Keratinocyte (primary cell): ENCODE data around the gene TMEM263.

Source experiments
- EZH2 ChIP-seq: IDR thresholded peaks from one replicate; pipeline ENCODE4 v1.6.1; 2012; ENCODE audit warnings: inconsistent platforms, mild to moderate bottlenecking, low read length, moderate library complexity
- TF ChIP-seq, protein P1 (sequence below), 3 experiments: IDR thresholded peaks in 1 of 3; conservative IDR thresholded peaks in 1 of 3; optimal IDR thresholded peaks in 1 of 3; 2 replicates in 2 of 3; 3 replicates in 1 of 3; pipeline versions ENCODE3 to v1.5.1; 2011; ENCODE audit warnings: low read length in 3 of 3, mild to moderate bottlenecking in 3 of 3, moderate library complexity in 2 of 3, control low read depth in 1 of 3, inconsistent platforms in 1 of 3; ENCODE audit not compliant: insufficient read depth in 2 of 3; ENCODE audit errors: extremely low read depth in 1 of 3

DNA sequence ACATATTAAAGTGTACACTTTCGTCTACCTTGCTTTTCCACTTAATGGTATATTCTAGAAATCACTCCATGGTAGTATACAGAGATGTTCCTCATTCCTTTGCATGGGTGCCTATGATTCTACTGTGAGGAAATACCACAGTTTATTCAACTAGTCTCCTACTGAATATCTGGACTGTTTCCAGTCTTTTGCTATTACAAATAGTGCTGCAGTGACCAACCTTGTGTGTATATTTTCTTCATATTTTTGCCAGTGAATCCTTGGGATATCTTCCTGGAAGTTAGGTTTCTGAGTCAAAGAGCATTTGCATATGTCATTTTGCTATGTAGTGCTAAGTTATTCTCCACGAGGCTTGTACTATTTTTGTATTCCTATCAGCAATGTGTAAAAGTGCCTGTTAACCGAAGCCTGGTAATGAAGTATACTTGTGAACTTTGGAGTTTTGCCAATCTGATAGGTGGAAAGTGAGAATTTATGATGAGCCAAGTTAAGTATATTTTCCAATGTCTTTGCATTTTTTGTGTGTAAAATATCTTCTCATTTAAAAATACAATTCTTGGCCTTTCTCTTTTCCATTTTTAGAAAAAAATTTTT lies 31.3 kb upstream of the TMEM263 start:
- TF ChIP-seq, protein P1, sequence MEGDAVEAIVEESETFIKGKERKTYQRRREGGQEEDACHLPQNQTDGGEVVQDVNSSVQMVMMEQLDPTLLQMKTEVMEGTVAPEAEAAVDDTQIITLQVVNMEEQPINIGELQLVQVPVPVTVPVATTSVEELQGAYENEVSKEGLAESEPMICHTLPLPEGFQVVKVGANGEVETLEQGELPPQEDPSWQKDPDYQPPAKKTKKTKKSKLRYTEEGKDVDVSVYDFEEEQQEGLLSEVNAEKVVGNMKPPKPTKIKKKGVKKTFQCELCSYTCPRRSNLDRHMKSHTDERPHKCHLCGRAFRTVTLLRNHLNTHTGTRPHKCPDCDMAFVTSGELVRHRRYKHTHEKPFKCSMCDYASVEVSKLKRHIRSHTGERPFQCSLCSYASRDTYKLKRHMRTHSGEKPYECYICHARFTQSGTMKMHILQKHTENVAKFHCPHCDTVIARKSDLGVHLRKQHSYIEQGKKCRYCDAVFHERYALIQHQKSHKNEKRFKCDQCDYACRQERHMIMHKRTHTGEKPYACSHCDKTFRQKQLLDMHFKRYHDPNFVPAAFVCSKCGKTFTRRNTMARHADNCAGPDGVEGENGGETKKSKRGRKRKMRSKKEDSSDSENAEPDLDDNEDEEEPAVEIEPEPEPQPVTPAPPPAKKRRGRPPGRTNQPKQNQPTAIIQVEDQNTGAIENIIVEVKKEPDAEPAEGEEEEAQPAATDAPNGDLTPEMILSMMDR (optimal IDR thresholded peaks at IDR 0.05 in 1 of 3, IDR thresholded peaks at IDR 0.05 in 1 of 3, conservative IDR thresholded peaks at IDR 0.05 in 1 of 3; ENCODE audit: extremely low read depth in 1 of 3, insufficient read depth in 2 of 3, low read length in 3 of 3) = no peak
- TF ChIP-seq EZH2 = no peak
